Neural cell (in vitro differentiated cells): ENCODE data around the gene TTC9B. TPM values are rescaled to one million over a fixed set of nuclear protein-coding genes. Genes with fewer than 3 reads are reported as not detected.
"Not testable (repeated sequence)": the region's sequence is repeated elsewhere in the genome, so short reads cannot be mapped to it uniquely, and the experiment has no call there.

Experiments
- H2AFZ ChIP-seq: fragments of 200-600, 300-800 bp; sonication (generic), shearing (Covaris generic); 2 replicates; pipeline ENCODE4 v1.6.0; 2014; ENCODE audit warnings: low read depth, mild to moderate bottlenecking, antibody characterized with exemption, low read length, moderate library complexity
- H3F3A ChIP-seq: fragments of 200-600 bp; shearing (Covaris generic); 2 replicates; pipeline ENCODE4 v1.6.1; 2016; ENCODE audit warnings: mild to moderate bottlenecking, moderate library complexity, mixed read lengths, antibody characterized with exemption, low read length; ENCODE audit not compliant: insufficient read depth, poor library complexity, severe bottlenecking
- H3K27ac ChIP-seq: fragments of 200-600, 300-800 bp; sonication (generic), shearing (Covaris generic); 2 replicates; pipeline ENCODE4 v1.5.1; 2014; ENCODE audit warnings: mild to moderate bottlenecking, low read length, moderate library complexity
- H3K27me3 ChIP-seq: fragments of 300-800, 200-600 bp; sonication (generic), shearing (Covaris generic); 2 replicates; pipeline ENCODE4 v1.6.0; 2014; ENCODE audit warnings: mild to moderate bottlenecking, low read depth, low read length, moderate library complexity; ENCODE audit not compliant: insufficient read depth
- H3K36me3 ChIP-seq: fragments of 300-800, 200-600 bp; sonication (generic), shearing (Covaris generic); 2 replicates; pipeline ENCODE4 v1.5.1; 2014; ENCODE audit warnings: mild to moderate bottlenecking, antibody characterized with exemption, low read length, moderate library complexity; ENCODE audit not compliant: insufficient read depth
- H3K4me2 ChIP-seq: fragments of 300-800, 200-600 bp; sonication (generic), shearing (Covaris generic); 2 replicates; pipeline ENCODE4 v1.6.0; 2014; ENCODE audit warnings: mild to moderate bottlenecking, low read length
- H3K4me3 ChIP-seq: fragments of 300-800, 200-600 bp; sonication (generic), shearing (Covaris generic); 2 replicates; pipeline ENCODE4 v1.5.1; 2014; ENCODE audit warnings: mild to moderate bottlenecking, low read length, moderate library complexity
- H3K79me2 ChIP-seq: fragments of 200-600 bp; shearing (Covaris generic); replicated peaks from 2 replicates; pipeline ENCODE4 v1.6.0; 2014; ENCODE audit warnings: mild to moderate bottlenecking, low read length, moderate library complexity; ENCODE audit not compliant: insufficient read depth
- H3K9ac ChIP-seq: fragments of 300-800, 200-600 bp; sonication (generic), shearing (Covaris generic); 2 replicates; pipeline ENCODE4 v1.6.1; 2016; ENCODE audit warnings: mild to moderate bottlenecking, low read length, mixed read lengths
- H3K9me2 ChIP-seq: fragments of 200-600 bp; shearing (Covaris generic); 2 replicates; pipeline ENCODE4 v1.6.1; 2016; ENCODE audit warnings: mild to moderate bottlenecking, low read length, mixed read lengths; ENCODE audit not compliant: insufficient read depth
- H3K9me3 ChIP-seq: fragments of 200-600, 300-800 bp; sonication (generic), shearing (Covaris generic); 2 replicates; pipeline ENCODE4 v1.6.1; 2016; ENCODE audit warnings: mild to moderate bottlenecking, mixed run types, low read length, moderate library complexity, mixed read lengths
- H4K20me1 ChIP-seq: fragments of 200-600 bp; shearing (Covaris generic); 2 replicates; pipeline ENCODE4 v1.6.1; 2016; ENCODE audit warnings: mild to moderate bottlenecking, mixed run types; ENCODE audit not compliant: insufficient read depth
- CTCF ChIP-seq: fragments of 450-650 bp; IDR thresholded peaks from 2 replicates; pipeline ENCODE4 v1.5.1; 2014; ENCODE audit warnings: antibody characterized with exemption, mild to moderate bottlenecking, moderate library complexity; ENCODE audit not compliant: poor library complexity, severe bottlenecking
- EP300 ChIP-seq: fragments of 450-650 bp; conservative IDR thresholded peaks from 2 replicates; pipeline ENCODE4 v1.6.1; 2014; ENCODE audit warnings: antibody characterized with exemption, mild to moderate bottlenecking, moderate library complexity; ENCODE audit not compliant: poor library complexity, severe bottlenecking
- EZH2 ChIP-seq: fragments of 200-600, 300-800 bp; shearing (Covaris generic), sonication (generic); IDR thresholded peaks from 2 replicates; pipeline ENCODE4 v1.6.1; 2014; ENCODE audit warnings: antibody characterized with exemption, low read length, borderline replicate concordance, mild to moderate bottlenecking; ENCODE audit not compliant: insufficient read depth, poor library complexity, severe bottlenecking
- MXI1 ChIP-seq: fragments of 450-650 bp; conservative IDR thresholded peaks from 2 replicates; pipeline ENCODE4 v1.6.1; 2014; ENCODE audit warnings: antibody characterized with exemption, mild to moderate bottlenecking; ENCODE audit not compliant: poor library complexity, severe bottlenecking
- POLR2AphosphoS5 ChIP-seq: IDR thresholded peaks from 2 replicates; pipeline ENCODE4 v1.6.1; 2012
- RAD21 ChIP-seq: fragments of 450-650 bp; conservative IDR thresholded peaks from 2 replicates; pipeline ENCODE4 v1.6.1; 2014; ENCODE audit warnings: antibody characterized with exemption, mild to moderate bottlenecking, moderate library complexity
- REST ChIP-seq: IDR thresholded peaks from 2 replicates; pipeline ENCODE4 v1.6.1; 2012; ENCODE audit warnings: borderline replicate concordance
- SMC3 ChIP-seq: fragments of 450-650 bp; conservative IDR thresholded peaks from 2 replicates; pipeline ENCODE4 v1.6.1; 2014; ENCODE audit warnings: antibody characterized with exemption, mild to moderate bottlenecking, moderate library complexity; ENCODE audit not compliant: poor library complexity
- TAF1 ChIP-seq: IDR thresholded peaks from 2 replicates; pipeline ENCODE4 v1.6.1; 2012; ENCODE audit warnings: low read depth
- polyA plus RNA-seq: library from polyadenylated mRNA; depleted of rRNA; stranded (reverse); fragments of >200 nt; gene quantifications from 2 replicates; pipeline ENCODE4 v1.2.3, GENCODE V29; 2014

The TTC9B gene
- polyA plus RNA-seq, 1 donor from 2014 or later: 111 TPM

- H3K9ac ChIP-seq: no peak overlapping the region
- no peaks in the 10 kb centered on the region for H3K9me3 ChIP-seq
- H3K79me2 ChIP-seq: no peaks in the 10 kb centered on the region
- H2AFZ ChIP-seq: no peak overlapping the region
- no peak overlapping the region for H3K27ac ChIP-seq
- H3K27me3 ChIP-seq: peaks cover 18% of the 10 kb centered on the region
- H4K20me1 ChIP-seq: no peaks in the 10 kb centered on the region
- no peaks in the 10 kb centered on the region for H3K36me3 ChIP-seq
- no peak overlapping the region for H3K4me3 ChIP-seq
- H3F3A ChIP-seq: no peaks in the 10 kb centered on the region
- H3K4me2 ChIP-seq: no peak overlapping the region
- no peak for TF ChIP-seq EP300
- no peak for TF ChIP-seq SMC3
- no peak for TF ChIP-seq TAF1
- H3K9me2 ChIP-seq: no peaks in the 10 kb centered on the region
Observed at GRCh38 chr19:40220674-40221073, 2.5 kb upstream of the TTC9B start.

GRCh38 chr19:40219721-40220276, 1.6 kb upstream of the TTC9B start:
- no peak overlapping the region for H3K9ac ChIP-seq
- no peaks in the 10 kb centered on the region for H3K36me3 ChIP-seq
- H3K27ac ChIP-seq: no peak overlapping the region
- H2AFZ ChIP-seq: no peak overlapping the region
- no peaks in the 10 kb centered on the region for H3K79me2 ChIP-seq
- H3K9me2 ChIP-seq: no peaks in the 10 kb centered on the region
- TF ChIP-seq EP300: no peak
- TF ChIP-seq TAF1: no peak
- no peak for TF ChIP-seq CTCF
- TF ChIP-seq RAD21: no peak
- TF ChIP-seq SMC3: no peak
- no peak for TF ChIP-seq EZH2
- TF ChIP-seq MXI1: no peak
- TF ChIP-seq POLR2AphosphoS5: no peak
- TF ChIP-seq REST: no peak
- H3K9me3 ChIP-seq: no peaks in the 10 kb centered on the region
- H3K4me2 ChIP-seq: no peak overlapping the region
- H3K27me3 ChIP-seq: peaks cover 14% of the 10 kb centered on the region
- H3K4me3 ChIP-seq: no peak overlapping the region
- H3F3A ChIP-seq: no peaks in the 10 kb centered on the region
- H4K20me1 ChIP-seq: no peaks in the 10 kb centered on the region

- H3F3A ChIP-seq, H3K9ac ChIP-seq, H3K36me3 ChIP-seq, H3K79me2 ChIP-seq, H3K27ac ChIP-seq, H3K4me2 ChIP-seq, H3K9me3 ChIP-seq, H2AFZ ChIP-seq, H4K20me1 ChIP-seq, H3K4me3 ChIP-seq, H3K9me2 ChIP-seq: not testable (repeated sequence)
- H3K27me3 ChIP-seq: peaks cover 14% of the 10 kb centered on the region
Observed at GRCh38 chr19:40219029-40219428, 845 bp upstream of the TTC9B start.
